ENCODE results near the gene LIX1.

Gene LIX1

DNA sequence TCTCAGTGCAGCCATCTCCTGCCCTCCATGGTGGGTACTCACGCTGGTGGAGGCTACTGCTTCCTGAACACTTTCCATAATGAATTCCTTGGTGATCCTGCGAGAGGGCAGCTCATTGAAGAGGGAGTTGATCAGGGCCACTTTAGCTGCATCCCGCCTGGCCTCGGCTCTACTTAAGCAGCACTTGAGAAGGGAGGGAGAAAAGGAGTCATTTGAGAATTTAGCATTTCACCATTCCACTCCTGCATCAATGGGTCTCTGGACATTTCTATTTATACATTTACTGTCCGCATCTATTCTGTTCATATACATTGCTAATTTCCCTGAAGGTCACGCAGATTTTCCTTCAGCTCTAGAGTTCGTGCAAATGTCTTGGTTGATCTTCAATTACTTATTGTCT is 35.1 kb downstream of the LIX1 start:
- TF ChIP-seq EZH2phosphoT487 (IDR thresholded peaks at IDR 0.05; ENCODE audit: borderline replicate concordance, low read length), result no peak
- no peak for TF ChIP-seq CTCF (IDR thresholded peaks at IDR 0.05; ENCODE audit: low read depth, low read length, poor library complexity, severe bottlenecking)
- Histone ChIP-seq H3K79me2 (ENCODE audit: control insufficient read depth, low read length) (no peaks in the 10 kb centered on the region), H3K4me2 (ENCODE audit: low read length) (no peak overlapping the region), H3F3A (ENCODE audit: control insufficient read depth, insufficient read depth) (no peaks in the 10 kb centered on the region), H3K4me1 (ENCODE audit: control insufficient read depth, low read length) (no peaks in the 10 kb centered on the region), H3K9me2 (replicated peaks; ENCODE audit: control insufficient read depth, low read length) (no peaks in the 10 kb centered on the region), H3K27me3 (ENCODE audit: control insufficient read depth, low read length) (peaks cover 3% of the 10 kb centered on the region; the same call in 1 of the 2 replicates), H3K9me3 (ENCODE audit: control insufficient read depth, insufficient read depth, low read length) (no peaks in the 10 kb centered on the region), H3K27ac (ENCODE audit: low read depth, low read length) (no peak overlapping the region), H4K20me1 (ENCODE audit: control insufficient read depth, insufficient read depth, low read depth, low read length) (no peaks in the 10 kb centered on the region), H3K36me3 (ENCODE audit: control insufficient read depth, low read length) (no peaks in the 10 kb centered on the region), H3K4me3 (ENCODE audit: low read length) (no peak overlapping the region)

DNA sequence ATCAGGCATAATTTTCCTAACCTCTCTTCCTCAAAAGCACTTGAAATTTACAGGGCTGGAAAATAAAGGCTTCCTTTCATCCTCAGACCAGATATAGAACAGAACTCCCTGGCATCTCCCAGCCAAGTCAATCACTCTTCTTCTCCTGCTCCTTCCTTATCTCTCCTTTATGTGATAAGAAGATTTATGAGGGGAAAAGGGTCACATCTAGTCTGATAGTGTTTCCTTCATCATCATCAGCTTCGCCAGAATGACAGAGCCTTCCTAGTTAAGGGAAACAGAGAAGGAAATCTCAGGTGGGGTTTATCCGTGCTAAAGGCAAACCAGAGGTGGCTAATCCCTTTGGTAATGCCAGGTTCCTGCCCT is 36.2 kb downstream of the LIX1 start:
- H3K27ac ChIP-seq (ENCODE audit: low read depth, low read length), result no peak overlapping the region
- no peak overlapping the region for H3K4me2 ChIP-seq (ENCODE audit: low read length)
- no peaks in the 10 kb centered on the region for H3K4me1 ChIP-seq (ENCODE audit: control insufficient read depth, low read length)
- no peaks in the 10 kb centered on the region for H3K79me2 ChIP-seq (ENCODE audit: control insufficient read depth, low read length)
- H3K9me3 ChIP-seq (ENCODE audit: control insufficient read depth, insufficient read depth, low read length), result no peaks in the 10 kb centered on the region
- H4K20me1 ChIP-seq (ENCODE audit: control insufficient read depth, insufficient read depth, low read depth, low read length), result no peaks in the 10 kb centered on the region
- H3K4me3 ChIP-seq (ENCODE audit: low read length), result no peak overlapping the region
- H3K27me3 ChIP-seq (ENCODE audit: control insufficient read depth, low read length), result peaks cover 3% of the 10 kb centered on the region; the same call in 1 of the 2 replicates
- H3K36me3 ChIP-seq (ENCODE audit: control insufficient read depth, low read length), result no peaks in the 10 kb centered on the region
- TF ChIP-seq EZH2phosphoT487 (IDR thresholded peaks at IDR 0.05; ENCODE audit: borderline replicate concordance, low read length) (no peak), CTCF (IDR thresholded peaks at IDR 0.05; ENCODE audit: low read depth, low read length, poor library complexity, severe bottlenecking) (no peak)
- H3F3A ChIP-seq (ENCODE audit: control insufficient read depth, insufficient read depth), result no peaks in the 10 kb centered on the region
- H3K9me2 ChIP-seq (replicated peaks; ENCODE audit: control insufficient read depth, low read length), result no peaks in the 10 kb centered on the region

- Histone ChIP-seq H3K4me2 (ENCODE audit: low read length) (no peak overlapping the region), H3K4me1 (ENCODE audit: control insufficient read depth, low read length) (no peaks in the 10 kb centered on the region), H3K27ac (ENCODE audit: low read depth, low read length) (no peak overlapping the region), H3K9me2 (replicated peaks; ENCODE audit: control insufficient read depth, low read length) (no peaks in the 10 kb centered on the region), H3F3A (ENCODE audit: control insufficient read depth, insufficient read depth) (no peaks in the 10 kb centered on the region), H3K9me3 (ENCODE audit: control insufficient read depth, insufficient read depth, low read length) (no peaks in the 10 kb centered on the region), H3K4me3 (ENCODE audit: low read length) (no peak overlapping the region), H3K36me3 (ENCODE audit: control insufficient read depth, low read length) (no peaks in the 10 kb centered on the region), H4K20me1 (ENCODE audit: control insufficient read depth, insufficient read depth, low read depth, low read length) (no peaks in the 10 kb centered on the region), H3K79me2 (ENCODE audit: control insufficient read depth, low read length) (no peaks in the 10 kb centered on the region), H3K27me3 (ENCODE audit: control insufficient read depth, low read length) (peaks cover 3% of the 10 kb centered on the region; the same call in 1 of the 2 replicates)
- TF ChIP-seq CTCF (IDR thresholded peaks at IDR 0.05; ENCODE audit: low read depth, low read length, poor library complexity, severe bottlenecking) (no peak), EZH2phosphoT487 (IDR thresholded peaks at IDR 0.05; ENCODE audit: borderline replicate concordance, low read length) (no peak)
Observed at GRCh38 chr5:97105501-97106215, 36.8 kb downstream of the LIX1 start.
